Islet precursor cell (in vitro differentiated cells): ENCODE measurements around the gene VIPR2.
A peak's percentile ranks its signal among the peaks of the same experiment; 100 is the strongest.

Experiments
- DNase-seq: peaks from one replicate; pipeline ENCODE4 v3.0.0-alpha.2; 2018

The VIPR2 gene

DNA sequence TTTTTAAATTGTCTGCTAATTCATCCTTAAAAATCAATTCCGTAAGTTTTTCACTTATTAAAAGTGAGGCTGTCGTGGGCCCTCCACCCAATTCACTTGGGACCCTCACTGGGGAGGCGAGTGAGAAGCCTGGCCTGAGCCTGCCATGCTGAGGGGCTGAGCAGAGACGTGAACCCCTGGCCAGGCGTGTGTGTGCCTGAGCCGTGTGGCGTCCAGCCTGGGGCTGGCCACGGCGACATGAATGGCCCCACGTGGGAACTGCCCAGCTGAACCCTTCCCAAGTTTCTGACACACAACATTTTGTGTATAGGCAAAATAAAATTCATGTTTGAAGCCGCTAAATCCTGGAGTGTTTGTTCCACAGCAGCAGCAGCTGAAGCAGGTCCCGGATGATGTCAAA is 13.0 kb upstream of the VIPR2 start:
- no peak for DNase-seq

DNA sequence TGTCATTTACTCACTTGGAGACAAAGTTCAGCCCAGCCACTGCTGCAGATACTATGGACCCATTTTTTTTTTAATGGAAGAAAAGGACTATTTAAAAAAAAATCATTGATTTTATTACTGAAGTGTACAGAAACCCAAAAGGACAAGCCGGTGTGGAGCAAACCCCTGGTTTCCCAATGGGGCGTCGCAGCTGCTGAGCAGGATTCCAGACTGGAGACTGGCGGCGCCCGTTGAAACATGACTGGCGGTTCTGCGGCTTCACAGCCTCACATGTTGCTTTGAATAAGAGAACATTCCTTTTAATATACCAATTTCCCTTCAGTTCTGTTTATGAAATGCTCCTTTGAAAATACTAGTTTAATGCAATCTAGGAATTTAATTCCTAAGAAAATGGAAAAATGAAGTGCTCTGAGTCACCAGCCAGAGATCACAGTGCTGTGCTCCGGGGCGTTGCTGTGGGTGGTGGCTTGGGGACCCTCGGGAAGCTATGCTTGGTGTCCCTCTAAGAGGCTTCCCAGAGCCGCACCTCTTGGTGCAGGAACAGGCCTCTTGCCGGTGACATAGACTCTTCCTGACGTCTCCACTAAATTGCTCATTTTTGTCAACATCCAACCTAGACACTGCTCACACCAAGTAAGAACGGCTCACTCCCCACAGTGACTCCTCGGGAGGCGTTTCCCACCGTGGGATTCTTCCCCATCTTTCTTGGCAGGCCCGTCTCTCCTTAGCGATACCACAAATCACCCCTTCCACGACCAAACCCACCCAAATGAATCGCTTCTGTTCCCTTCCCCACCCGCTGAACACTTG is 12.0 kb upstream of the VIPR2 start:
- DNase-seq: no peak

DNA sequence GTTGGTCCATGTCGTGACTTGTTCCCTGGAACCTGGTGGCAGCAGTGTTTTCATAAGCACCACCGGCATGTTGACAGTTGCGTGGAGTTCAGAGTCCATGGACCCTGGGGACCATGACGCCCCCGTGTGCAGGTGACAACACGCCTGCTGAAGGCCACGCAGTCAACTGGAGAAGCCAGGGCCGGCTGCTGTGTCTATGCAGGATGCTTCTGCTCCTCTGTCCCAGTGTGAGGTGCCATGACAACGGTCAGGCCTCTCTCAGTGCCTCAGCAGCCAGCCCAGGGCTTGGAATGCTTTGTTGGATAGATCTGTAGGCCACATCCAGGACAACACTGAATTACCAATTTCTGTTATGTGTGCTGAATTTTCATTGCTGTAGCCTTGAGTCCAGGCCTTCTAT is 10.7 kb upstream of the VIPR2 start:
- DNase-seq: peak; percentile 28

DNA sequence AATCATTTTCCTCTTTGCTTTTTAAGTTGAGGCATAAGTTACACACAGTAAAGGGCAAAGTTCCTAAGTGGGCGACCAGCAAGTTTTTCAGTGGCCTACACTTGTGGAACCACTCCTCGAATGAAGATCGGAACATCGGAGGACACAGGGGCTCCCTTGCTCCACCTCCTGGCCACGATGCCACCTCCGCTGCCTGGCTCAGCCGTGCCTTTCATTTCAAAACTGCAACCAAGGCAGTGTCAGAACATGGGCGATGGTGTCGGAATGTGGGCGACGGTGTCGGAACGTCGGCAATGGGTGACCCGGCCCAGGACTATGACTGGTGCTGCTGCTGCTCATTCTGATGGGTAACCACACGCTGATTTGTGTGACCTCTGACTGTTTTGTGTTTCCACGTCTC is 9.6 kb upstream of the VIPR2 start:
- peak; percentile 40 for DNase-seq

DNA sequence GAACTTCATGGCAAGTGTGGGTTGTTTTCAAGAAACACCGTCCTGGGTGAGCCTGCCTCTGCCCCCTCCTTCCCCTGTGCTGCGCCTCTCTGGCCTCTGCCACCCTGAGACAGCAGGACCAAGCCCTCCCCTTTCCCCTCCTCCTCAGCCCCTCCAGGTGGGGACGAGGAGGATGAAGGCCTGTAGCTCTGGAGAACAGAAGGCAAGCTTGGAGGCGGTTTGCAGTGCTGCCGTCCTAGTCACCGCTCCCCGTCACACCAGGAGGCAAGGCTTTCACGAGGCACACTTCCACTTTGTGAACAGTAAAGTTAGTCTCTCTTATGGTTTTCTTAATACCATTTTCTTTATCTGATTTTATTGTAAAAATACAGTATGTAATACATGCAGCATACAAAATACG is 8.8 kb upstream of the VIPR2 start:
- peak; percentile 37 for DNase-seq

DNA sequence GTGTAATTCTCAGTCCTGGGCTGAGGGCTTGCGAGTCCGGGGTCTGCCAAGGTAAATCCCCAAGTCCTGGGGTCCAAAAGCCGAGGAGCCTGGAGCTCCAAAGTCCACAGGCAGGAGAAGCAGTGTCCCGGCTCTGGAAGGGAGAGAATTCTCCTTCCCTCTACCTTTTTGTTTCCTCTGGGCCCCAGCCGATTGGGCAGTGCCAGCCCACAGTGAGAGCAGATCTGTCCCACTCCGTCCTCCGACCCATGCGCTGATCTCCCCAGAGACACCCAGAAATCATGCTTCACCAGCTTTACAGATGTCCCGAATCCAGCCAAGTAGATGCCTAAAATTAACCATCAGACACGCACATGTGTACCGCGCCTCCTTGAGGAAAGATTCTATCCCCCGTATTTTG is 8.1 kb upstream of the VIPR2 start:
- DNase-seq: peak; percentile 11

DNA sequence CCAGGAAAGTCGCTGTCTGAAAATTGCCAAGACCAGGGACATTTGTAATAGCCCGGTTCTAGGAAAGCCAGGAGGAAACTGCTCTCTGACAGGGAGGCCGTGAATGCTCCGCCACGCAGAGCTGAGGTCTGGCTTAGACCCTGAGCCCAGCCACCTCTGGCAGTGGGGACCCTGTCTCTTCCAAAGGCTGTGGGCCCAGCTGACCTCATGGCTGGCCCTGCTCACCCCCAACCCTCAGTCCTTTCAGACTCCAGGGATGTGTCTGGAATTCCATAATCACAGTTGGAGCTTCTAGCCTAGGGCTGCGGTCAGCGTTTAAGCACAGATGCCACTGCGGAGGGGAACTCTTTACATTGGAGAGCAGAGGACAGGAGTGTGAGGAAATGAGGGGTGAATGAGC is 6.6 kb upstream of the VIPR2 start:
- peak; percentile 62 for DNase-seq

DNA sequence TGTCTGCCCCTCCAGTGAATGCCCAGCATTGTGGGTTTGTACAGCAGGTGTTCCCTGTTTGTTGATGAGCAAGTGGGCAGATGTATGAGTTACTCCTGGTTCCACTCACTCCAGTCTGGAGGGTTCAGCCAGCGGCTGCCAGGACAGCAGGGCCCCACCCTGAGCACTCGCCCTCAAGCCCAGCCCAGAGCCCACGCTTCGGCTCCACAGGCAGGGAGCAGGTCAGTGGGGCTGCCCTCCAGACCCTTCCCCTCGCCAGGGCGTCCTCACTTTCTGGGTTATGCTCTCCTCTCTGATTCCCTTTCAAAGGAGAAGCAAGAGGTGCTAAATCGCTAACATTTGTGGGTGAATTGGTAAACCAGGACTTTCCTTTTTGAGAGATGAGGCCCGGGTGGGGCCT is 4.8 kb upstream of the VIPR2 start:
- DNase-seq: peak; percentile 29

DNA sequence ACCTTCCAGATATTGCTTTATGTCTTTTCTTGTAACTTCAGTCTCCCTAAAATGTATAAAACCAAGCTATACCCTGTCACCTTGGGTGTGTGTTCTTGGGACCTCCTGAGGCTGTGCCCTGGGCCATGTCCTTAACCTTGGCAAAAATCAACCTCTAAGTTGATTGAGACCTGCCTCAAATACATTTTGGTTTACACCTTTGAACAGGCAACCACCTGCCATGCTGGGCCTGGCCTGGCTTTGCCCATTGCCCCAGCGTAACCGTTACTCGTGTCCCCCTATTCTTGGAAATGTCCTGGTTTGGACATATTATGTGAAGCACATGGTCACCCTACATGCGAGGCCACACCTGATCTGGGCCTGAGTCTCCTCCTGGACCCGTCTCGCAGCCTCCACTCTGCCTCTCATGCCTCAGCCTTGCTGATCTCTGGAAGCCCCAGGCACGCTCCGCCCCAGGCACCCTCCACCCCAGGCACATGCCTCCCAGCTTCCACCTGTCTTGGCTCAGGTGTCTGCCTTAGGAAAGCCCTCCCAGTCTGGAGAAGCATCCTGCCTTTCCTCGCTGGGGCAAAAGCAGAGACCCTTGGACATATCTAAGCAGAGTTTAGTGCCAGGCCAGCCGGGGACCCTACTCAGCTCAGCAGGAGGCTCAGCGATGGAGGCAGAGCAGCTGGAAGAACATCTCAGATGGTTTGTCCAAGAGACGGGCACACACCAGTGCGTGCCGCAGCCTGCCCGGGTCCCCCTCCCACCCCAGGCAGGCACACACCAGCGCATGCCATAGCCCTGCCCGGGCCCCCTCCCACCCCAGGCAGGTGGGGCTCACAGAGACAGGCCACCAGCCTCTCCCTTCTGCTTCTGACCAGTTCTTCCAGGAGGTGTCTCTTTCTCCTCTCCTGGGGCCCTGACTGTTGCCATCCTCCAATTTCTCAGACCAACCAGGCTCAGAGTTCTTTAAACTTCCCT is 4.0 kb upstream of the VIPR2 start:
- DNase-seq: peak; percentile 36

DNA sequence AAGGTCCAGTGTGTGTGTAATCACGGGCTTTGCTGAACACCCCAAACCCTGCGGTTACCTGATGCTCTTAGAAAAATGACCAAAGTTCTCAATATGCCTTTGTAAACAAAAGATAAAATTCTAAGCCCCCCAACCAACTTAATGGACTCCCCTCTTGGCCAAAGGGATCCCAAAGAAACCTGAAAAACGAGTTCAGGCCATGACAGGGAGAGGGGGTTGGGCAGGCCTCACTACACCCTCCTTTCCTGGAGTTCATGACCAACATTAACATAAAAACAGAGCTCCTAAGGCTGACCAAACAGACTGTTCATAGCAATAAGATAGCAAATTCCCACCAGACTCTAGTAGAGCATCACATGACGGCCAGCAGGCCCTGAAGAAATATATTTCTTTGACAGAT is 3.0 kb upstream of the VIPR2 start:
- peak; percentile 16 for DNase-seq

DNA sequence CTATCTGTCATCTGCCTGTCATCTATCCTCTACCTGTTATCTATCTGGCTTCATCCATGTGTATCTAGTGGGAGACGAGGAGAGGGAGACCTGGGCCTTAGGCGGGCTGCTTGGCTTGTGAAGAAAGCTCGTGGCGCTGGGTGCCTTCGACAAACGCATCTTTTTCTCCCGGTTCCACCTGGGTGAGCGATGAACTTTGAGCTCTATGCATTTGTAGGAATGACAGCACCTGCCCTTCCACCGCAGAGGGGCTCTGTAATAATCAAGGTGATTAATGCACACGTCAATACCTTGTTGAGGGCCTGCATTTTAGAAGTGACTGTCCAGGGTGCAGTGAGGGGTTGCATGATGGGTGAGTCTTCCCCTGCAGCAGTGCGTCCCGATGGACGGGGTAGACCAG is 2.6 kb upstream of the VIPR2 start:
- peak; percentile 16 for DNase-seq

DNA sequence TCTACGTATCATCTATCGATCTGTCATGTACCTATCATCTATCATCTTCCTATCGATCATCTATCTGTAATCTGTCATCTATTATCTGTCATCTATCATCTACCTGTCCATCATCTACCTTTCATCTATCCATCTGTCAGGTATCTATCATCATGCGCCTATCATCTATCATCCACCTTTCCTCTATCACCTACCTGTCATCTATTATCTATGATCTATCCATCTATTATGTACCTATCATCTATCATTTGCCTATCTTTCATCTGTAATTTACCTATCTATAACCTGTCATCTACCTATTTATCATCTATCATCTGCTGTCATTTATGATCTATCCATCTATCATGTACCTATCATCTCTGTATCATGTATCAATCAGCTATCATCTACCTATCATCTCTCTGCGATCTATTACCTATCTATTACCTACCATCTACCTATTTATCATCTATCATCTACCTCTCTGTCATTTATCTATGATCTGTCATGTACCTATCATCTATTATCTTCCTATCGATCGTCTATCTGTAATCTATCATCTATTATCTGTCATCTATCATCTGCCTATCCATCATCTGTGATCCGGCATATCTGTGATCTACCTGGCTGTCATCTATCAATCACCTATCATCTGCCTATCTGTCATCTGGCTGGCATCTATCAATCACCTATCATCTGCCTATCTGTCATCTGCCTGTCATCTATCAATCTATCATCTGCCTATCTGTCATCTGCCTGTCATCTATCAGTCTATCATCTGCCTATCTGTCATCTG is 1.6 kb upstream of the VIPR2 start:
- no peak for DNase-seq

DNA sequence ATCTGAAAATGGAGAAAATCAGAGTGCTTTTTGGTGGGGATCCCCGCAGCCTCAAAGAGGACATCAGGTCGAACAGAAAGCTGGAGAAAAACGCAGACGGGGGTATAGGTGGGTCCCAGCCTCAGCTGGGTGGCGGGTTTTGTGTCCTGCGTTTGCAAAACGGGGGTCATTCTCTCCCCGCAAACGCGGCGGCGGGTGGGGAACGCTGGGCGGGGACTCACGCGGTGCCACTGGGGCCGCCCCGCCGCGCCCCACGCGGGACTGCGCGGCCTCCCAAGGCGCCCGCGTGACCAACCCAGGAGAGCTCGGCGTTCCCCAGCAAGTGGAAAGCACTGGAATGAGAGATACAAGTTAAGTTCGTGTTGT is 806 bp upstream of the VIPR2 start:
- no peak for DNase-seq

DNA sequence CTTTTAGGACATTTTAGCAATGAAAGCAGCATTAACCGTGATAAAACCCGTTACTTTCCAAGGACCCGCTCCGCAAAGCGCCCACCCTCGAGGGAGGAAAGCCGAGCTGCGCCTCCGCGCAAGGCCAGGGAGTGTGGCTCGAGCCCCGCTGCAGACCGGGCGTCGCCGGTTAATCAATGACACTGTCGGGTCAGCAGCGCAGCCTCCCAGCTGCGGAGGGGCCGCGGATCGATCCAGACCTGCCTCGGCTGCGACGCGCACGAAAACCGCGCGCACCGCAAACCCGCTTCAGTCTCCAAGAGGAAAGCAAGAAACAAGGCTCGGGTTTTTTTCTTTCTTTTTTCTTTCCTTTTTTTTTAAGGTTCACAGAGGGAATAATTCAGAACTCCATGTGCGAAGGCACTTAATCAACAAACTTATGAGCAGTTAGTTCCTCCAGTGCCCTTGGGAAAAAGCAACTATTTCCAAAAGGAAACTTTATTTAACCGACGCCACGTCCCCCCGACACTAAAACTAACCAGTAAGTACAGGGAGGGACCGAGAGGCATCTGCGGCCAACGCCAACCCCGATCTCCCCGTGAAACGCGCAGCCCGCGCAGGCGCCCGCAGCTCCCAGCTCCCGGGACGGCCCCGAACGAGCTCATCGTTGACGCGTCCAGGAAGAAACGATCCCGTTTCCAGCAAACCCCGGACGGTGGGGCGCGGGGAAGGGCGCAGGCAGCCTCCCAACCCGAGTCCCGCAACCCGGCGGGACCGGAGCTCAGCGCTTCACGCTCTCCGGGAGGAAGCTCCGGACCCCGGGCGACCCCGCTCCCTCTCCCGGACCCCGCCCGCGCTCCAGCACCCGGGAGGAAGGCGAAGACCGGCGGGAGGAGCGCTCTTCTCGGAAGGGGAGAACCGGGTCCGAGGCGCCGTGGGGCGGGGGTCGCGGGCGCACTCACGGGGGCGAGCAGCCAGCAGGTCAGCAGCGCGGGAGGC is 598 bp downstream of the VIPR2 start:
- DNase-seq: peak; percentile 66

DNA sequence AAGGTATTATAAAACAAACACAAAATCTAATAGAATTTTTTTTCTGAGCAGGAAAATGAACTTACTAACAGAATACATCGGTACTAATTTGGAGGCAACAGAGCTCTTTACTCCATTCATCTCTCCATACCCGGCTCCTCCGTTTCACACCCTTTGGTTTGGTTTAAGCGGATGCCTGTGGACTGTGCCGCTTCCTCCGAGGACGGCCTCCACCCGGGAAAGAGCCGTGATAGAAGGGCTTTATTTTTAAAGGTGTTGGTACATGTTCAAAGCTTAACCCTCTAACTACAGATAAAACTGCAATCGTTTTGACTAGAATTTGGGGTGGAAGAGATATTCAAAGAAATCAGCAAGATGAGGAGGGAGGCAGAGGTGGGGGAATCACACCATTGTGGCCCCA is 1.9 kb downstream of the VIPR2 start:
- peak; percentile 16 for DNase-seq

DNA sequence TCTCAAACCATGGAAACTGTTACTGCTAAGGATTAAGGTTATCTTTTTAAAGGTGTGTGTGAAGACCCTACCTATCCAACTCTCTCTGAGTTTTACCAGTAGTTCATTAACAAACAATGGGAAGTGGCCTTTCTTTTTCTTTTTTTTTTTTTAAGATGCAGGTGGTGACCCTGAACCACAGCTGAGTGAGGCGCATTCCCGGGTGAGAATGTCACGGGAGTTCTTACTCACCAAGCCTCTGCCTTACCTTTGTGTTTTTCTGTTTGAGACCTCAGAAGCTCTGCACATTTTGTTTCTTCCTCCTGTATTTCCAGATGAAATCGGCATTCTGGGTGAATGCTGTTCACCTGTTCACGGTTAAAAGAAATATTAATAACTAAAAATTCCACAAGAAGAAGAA is 2.5 kb downstream of the VIPR2 start:
- DNase-seq: peak; percentile 59

DNA sequence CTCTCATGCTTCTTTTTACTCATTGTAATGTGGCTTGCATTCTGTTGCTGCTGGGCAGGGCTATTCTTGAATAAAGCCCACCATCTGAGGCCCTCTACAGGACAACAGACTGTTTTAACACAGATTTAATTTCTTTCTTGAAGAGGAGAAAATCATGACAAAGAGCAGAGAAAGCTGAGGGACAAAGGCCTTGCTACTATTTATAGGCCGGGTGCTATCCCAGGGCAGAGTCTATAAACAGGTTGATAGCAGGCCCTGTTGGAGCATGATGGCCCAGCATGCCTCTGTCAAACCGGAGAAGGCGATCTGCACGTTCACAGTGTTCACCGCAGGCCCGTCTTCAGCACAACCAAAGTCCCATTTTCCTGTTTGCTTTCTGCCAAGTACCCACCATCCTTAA is 3.0 kb downstream of the VIPR2 start:
- peak; percentile 39 for DNase-seq

DNA sequence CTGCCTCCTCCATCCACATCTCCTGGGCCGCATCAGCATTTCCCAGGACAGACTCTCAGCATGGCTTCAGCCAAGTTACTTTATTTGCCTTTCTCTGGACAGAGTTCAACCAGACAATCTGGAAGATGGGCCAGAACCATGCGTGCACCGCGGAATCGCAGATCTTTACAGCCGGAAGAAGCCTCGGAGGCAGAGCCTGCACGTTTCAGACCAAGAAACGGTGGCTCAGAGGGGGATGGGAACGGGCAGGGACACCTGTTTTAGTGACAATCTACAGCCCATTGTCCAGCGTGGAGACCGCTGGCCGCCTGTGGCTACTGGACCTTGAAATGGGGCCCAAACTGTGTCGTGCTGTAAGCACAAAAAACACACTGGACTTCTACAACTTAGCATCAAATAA is 3.5 kb downstream of the VIPR2 start:
- DNase-seq: peak; percentile 24

DNA sequence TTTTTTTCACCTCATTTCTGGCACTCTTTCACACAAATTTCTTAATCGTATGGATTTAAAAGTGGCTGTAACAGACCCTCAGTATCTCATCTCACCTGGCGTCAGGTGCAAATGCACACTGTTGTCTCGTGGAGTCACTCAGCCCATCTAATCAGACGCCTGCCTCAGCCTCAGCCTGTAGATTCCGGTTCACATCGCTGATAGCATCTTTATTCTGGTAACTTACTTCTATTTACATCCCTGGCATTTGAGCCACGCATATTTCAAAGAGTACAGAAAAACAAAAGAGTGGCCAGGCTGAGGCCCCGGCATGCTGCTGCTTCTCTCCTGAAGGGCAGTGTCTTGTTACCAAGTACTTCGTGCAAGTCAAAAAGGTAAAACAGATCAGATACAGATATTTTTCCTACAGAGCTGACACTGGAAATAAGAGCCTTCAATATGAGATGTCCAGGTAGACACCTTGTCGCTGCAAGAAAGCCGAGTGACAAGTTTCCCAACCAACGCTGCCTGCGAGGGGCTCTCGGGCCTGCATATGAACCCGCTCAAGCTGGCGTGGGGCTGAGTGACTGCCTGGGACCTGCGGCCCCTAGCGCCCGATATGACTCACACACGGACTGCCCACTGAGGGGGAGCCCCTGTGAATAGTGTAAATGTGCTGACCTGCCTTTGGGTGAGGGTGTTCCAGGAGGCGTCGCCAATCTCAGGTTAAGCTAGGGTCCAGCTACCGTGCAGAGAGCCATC is 4.3 kb downstream of the VIPR2 start:
- DNase-seq: peak; percentile 48

DNA sequence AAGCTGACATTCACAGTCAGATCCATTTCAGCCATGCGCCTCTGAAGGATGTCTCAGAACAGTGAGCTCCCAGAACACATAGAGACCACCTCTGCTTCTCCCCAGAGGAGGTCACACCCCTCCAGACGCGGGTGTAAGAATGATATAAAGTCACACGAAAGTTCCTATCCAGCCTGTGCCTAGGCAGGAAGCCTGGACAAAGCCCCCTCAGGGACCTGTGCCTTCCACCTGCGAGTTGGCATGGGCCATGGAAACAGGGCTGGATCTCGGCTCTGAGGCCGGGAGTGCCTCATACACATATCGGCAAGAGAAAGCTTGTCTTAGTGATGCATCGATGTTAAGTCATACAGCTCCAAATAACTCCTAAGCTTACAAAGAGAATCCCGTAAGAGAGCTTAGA is 5.0 kb downstream of the VIPR2 start:
- DNase-seq: peak; percentile 37

DNA sequence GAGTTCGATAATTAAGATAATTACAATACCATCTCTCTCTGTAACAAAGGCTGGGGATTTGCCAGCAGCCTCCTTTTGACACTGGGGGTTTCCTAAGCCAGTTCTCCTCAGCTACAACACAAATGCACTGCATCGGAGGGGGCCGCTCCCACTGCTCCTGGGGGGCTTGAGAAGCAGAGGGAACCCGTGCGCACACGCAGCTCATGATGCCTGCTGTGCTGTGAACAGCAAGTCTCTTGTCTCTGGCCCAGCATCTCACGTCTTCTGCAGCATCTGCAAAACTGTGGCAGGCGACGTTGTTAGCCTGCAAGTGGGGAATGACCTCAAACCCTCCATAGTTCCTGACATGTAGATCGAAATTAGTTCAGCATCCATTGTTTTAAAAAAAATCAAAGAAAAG is 5.5 kb downstream of the VIPR2 start:
- DNase-seq: peak; percentile 12
